G401.6 (cell line): ENCODE measurements around the gene UNC45A.

ENCODE experiments used
- FAIRE-seq: peaks from 2 replicates; lab custom pipeline; 2012; peaks lifted over from hg19 to GRCh38; lab: Jason Lieb, UNC

UNC45A gene

GRCh38 chr15:90967206-90967605, 32.1 kb downstream of the UNC45A start:
- FAIRE-seq = no peak

GRCh38 chr15:90968434-90968833, 33.3 kb downstream of the UNC45A start:
- no peak for FAIRE-seq

GRCh38 chr15:90970274-90970673, 35.2 kb downstream of the UNC45A start:
- FAIRE-seq = no peak

GRCh38 chr15:90972133-90972532, 37.0 kb downstream of the UNC45A start:
- FAIRE-seq = no peak

GRCh38 chr15:90974216-90974615, 39.1 kb downstream of the UNC45A start:
- FAIRE-seq = no peak

GRCh38 chr15:90979582-90979981, 44.5 kb downstream of the UNC45A start:
- FAIRE-seq = no peak

GRCh38 chr15:90981681-90982080, 46.6 kb downstream of the UNC45A start:
- no peak for FAIRE-seq

- no peak for FAIRE-seq
Measured at GRCh38 chr15:90982135-90982534, 47.0 kb downstream of the UNC45A start.

GRCh38 chr15:90986790-90987507, 51.9 kb downstream of the UNC45A start:
- FAIRE-seq = no peak

GRCh38 chr15:90987561-90988141, 52.6 kb downstream of the UNC45A start:
- FAIRE-seq = no peak

GRCh38 chr15:90988296-90988695, 53.2 kb downstream of the UNC45A start:
- FAIRE-seq = no peak

- FAIRE-seq = no peak
Measured at GRCh38 chr15:90989040-90989768, 54.1 kb downstream of the UNC45A start.

GRCh38 chr15:90990446-90990845, 55.4 kb downstream of the UNC45A start:
- FAIRE-seq = no peak

- no peak for FAIRE-seq
Measured at GRCh38 chr15:90991587-90992285, 56.7 kb downstream of the UNC45A start.

GRCh38 chr15:90994059-90994416, 59.0 kb downstream of the UNC45A start:
- no peak for FAIRE-seq

- FAIRE-seq = peak; percentile 98
Measured at GRCh38 chr15:90994417-90995311, 59.6 kb downstream of the UNC45A start, which contains the start of gene PRC1. PRC1 (minus strand) TSS chr15:90994535; CDS start chr15:90994417, 118 bp downstream.

- FAIRE-seq = no peak
Measured at GRCh38 chr15:90998737-90999136, 63.7 kb downstream of the UNC45A start.

- no peak for FAIRE-seq
Measured at GRCh38 chr15:91001209-91001608, 66.1 kb downstream of the UNC45A start.
